Measurements from ENCODE around the gene NAA60. TPM values are rescaled to one million over a fixed set of nuclear protein-coding genes. Genes with fewer than 3 reads are reported as not detected.

The NAA60 gene
- polyA plus RNA-seq, 1 of the 3 experiments (the other 2 are of a cell fraction) = 17.2 TPM

GRCh38 chr16:3528406-3528805 lies 84.9 kb downstream of the NAA60 start (continued):
- TF ChIP-seq ZBTB33 (IDR thresholded peaks at IDR 0.05; ENCODE audit: borderline replicate concordance, low read depth) (no peak), SMC3 (IDR thresholded peaks at IDR 0.05; ENCODE audit: low read depth, low read length) (no peak), MEF2A (IDR thresholded peaks at IDR 0.05; ENCODE audit: borderline replicate concordance, low read depth) (no peak)

- no peaks in the 10 kb centered on the region for H3K4me1 ChIP-seq (ENCODE audit: control insufficient read depth in 1 of 2, insufficient read depth in 2 of 2, low read depth in 1 of 2, low read length in 1 of 2)
- H2AFZ ChIP-seq (ENCODE audit: low read depth) = no peak overlapping the region
- DNase-seq = no peak
- no peaks in the 10 kb centered on the region for H3K27me3 ChIP-seq (ENCODE audit: insufficient read depth)
- no peak overlapping the region for H3K4me2 ChIP-seq
- TF ChIP-seq JUND (IDR thresholded peaks at IDR 0.05) (no peak), USF2 (IDR thresholded peaks at IDR 0.05; ENCODE audit: borderline replicate concordance, low read depth, low read length) (no peak), MXI1 (IDR thresholded peaks at IDR 0.05; ENCODE audit: low read depth, low read length) (no peak), FOXM1 (IDR thresholded peaks at IDR 0.05; ENCODE audit: low read depth) (no peak), TAF1 (IDR thresholded peaks at IDR 0.05; ENCODE audit: borderline replicate concordance, low read depth, low read length) (no peak), REST (IDR thresholded peaks at IDR 0.05; ENCODE audit: low read depth, low read length) (no peak), SMC3 (IDR thresholded peaks at IDR 0.05; ENCODE audit: low read depth, low read length) (no peak), CTCF (IDR thresholded peaks at IDR 0.05) (no peak), GABPA (IDR thresholded peaks at IDR 0.05; ENCODE audit: low read depth) (no peak), RXRA (IDR thresholded peaks at IDR 0.05; ENCODE audit: borderline replicate concordance, low read depth) (no peak), TEAD4 (IDR thresholded peaks at IDR 0.05; ENCODE audit: borderline replicate concordance, insufficient read depth) (no peak), POLR2AphosphoS5 (IDR thresholded peaks at IDR 0.05; ENCODE audit: low read depth, low read length) (no peak), ZBTB33 (IDR thresholded peaks at IDR 0.05; ENCODE audit: borderline replicate concordance, low read depth) (no peak), EZH2phosphoT487 (IDR thresholded peaks at IDR 0.05; ENCODE audit: borderline replicate concordance, low read depth) (no peak)
- CTCF ChIA-PET = no interaction called here
- no peak overlapping the region for H3K27ac ChIP-seq (ENCODE audit: low read depth in 2 of 2, low read length in 1 of 2)
- POLR2A ChIA-PET = no interaction called here
- peaks cover 6% of the 10 kb centered on the region for H3F3A ChIP-seq (replicated peaks; ENCODE audit: insufficient read depth)
- H3K4me3 ChIP-seq (ENCODE audit: low read depth in 2 of 2, low read length in 1 of 2) = no peak overlapping the region
- H3K9me2 ChIP-seq = no peaks in the 10 kb centered on the region
- no peaks in the 10 kb centered on the region for H4K20me1 ChIP-seq (ENCODE audit: insufficient read depth)
- peaks cover 27 to 51% of the 10 kb centered on the region in 2 experiments for H3K36me3 ChIP-seq (replicated peaks in 1 of 2; ENCODE audit: control insufficient read depth in 1 of 2, insufficient read depth in 2 of 2, low read length in 1 of 2)
- no peaks in the 10 kb centered on the region for H3K9me3 ChIP-seq
- H3K79me2 ChIP-seq (ENCODE audit: insufficient read depth) = no peaks in the 10 kb centered on the region
- H3K9ac ChIP-seq = no peak overlapping the region
These were observed 85.7 kb downstream of the NAA60 start for GRCh38 chr16:3529175-3529574.
